NT2/D1 (cell line): Measurements from ENCODE around the gene PPFIBP1.

Source experiments
- YY1 ChIP-seq: IDR thresholded peaks from 2 replicates; pipeline ENCODE4 v1.6.1; 2011; ENCODE audit not compliant: insufficient read length, insufficient read depth
- ZNF274 ChIP-seq: IDR thresholded peaks from 2 replicates; pipeline ENCODE4 v1.6.1; 2011; ENCODE audit warnings: mild to moderate bottlenecking, low read depth, low read length

DNA sequence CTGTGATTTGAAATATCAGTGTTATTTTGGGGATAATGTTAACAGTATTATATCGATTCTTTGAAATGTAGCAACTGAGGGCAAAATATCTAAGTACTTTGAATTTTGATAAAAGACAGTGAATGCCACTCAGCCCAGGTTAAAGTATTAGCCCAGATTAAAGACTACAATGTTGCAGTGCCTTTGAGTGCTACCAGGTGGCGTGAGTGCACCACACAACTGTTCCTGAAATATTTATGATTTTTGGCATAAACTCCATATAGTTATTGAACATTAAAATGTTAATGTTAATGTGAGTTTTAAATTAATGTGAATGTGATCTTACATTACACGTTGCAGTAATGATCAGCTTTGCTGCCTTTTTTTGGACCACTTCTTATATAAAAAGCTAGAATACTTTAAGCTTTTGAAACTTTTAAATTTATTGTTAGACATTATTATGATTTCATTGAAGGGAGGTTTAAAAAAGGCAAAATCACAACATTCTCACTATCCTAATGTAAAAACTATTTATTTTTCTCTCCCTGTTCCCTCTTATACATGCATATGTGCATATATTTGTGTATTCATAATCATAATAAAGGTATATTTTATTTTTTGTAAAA lies 209.1 kb downstream of the PPFIBP1 start:
- TF ChIP-seq ZNF274 (no peak), YY1 (no peak)
